Measurements from ENCODE around the gene ELAVL1. TPM values are rescaled to one million over a fixed set of nuclear protein-coding genes. Genes with fewer than 3 reads are reported as not detected.

Gene ELAVL1
- total and polyA plus RNA-seq, 2 of the 13 experiments (the other 11 are each of a cell fraction or from before 2014, with no cell fraction given), result 27.9 to 38.4 TPM

DNA sequence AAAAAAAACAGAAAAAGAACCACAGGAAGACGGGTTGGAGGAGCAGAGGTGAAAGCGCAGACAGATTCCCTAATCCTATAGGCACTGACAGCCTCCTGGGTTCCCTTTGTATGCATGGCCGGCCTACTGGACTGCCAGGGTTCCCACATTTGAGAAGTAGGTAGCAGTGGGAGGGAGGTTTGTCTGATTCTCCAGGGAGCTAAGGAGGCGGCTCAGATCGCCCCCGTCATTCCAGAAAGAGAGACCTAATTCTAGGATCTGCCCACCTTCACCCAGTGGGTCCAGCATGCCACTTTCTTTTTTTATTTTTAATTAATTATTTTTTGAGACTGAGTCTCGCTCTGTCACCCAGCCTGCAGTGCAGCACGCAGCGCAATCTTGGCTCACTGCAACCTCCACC lies 37.5 kb upstream of the ELAVL1 start:
- 59% methylated on average over 9 of the region's 9 CpGs for WGBS (ENCODE audit: low lambda C conversion rate)
- no peak overlapping the region for H2AFZ ChIP-seq (ENCODE audit: low read length)
- H3K9ac ChIP-seq (ENCODE audit: insufficient read depth, low read depth, low read length), result no peak overlapping the region
- no peak overlapping the region for H3K4me2 ChIP-seq (ENCODE audit: low read depth, low read length)
- FAIRE-seq, result no peak
- no peak overlapping the region for H3K4me3 ChIP-seq (replicated peaks in 1 of 3; ENCODE audit: insufficient read depth in 1 of 3, low read depth in 2 of 3, low read length in 3 of 3)
- DNase-seq (ENCODE audit: low spot score), result no peak
- 0 out of 2 replicates have a peak, but pooled peaks cover 9% of the 10 kb centered on the region for H3K4me1 ChIP-seq (ENCODE audit: insufficient read depth, low read length)
- no peak overlapping the region for H3K27ac ChIP-seq (ENCODE audit: extremely low read length, insufficient read depth, low read length)
- ChIA-PET POLR2A (no interaction called here), CTCF (ENCODE audit: low intra/inter-chr PET ratio, low total read pairs) (no interaction called here)
- H3K36me3 ChIP-seq (replicated peaks in 1 of 2; ENCODE audit: control insufficient read depth in 1 of 2, insufficient read depth in 2 of 2, low read length in 2 of 2), result no peaks in the 10 kb centered on the region
- TF ChIP-seq ZNF570 (CRISPR knock-in tag; IDR thresholded peaks at IDR 0.05; ENCODE audit: borderline replicate concordance) (no peak), ZNF607 (CRISPR knock-in tag; IDR thresholded peaks at IDR 0.05; ENCODE audit: borderline replicate concordance) (no peak), ZNF660 (CRISPR knock-in tag; IDR thresholded peaks at IDR 0.05; ENCODE audit: borderline replicate concordance, low read depth) (no peak), ATM (IDR thresholded peaks at IDR 0.05; ENCODE audit: borderline replicate concordance) (no peak), ZNF414 (CRISPR knock-in tag; IDR thresholded peaks at IDR 0.05) (no peak), NFYC (CRISPR knock-in tag; IDR thresholded peaks at IDR 0.05) (no peak), RFX3 (CRISPR knock-in tag; IDR thresholded peaks at IDR 0.05) (no peak), TARDBP (CRISPR knock-in tag; IDR thresholded peaks at IDR 0.05) (no peak), ATAD3A (CRISPR knock-in tag; IDR thresholded peaks at IDR 0.05) (no peak), POLR2AphosphoS2 (IDR thresholded peaks at IDR 0.05; ENCODE audit: low read depth, low read length) (no peak), ZNF530 (CRISPR knock-in tag; IDR thresholded peaks at IDR 0.05; ENCODE audit: low read depth) (no peak)
- TF ChIP-seq, protein P1, sequence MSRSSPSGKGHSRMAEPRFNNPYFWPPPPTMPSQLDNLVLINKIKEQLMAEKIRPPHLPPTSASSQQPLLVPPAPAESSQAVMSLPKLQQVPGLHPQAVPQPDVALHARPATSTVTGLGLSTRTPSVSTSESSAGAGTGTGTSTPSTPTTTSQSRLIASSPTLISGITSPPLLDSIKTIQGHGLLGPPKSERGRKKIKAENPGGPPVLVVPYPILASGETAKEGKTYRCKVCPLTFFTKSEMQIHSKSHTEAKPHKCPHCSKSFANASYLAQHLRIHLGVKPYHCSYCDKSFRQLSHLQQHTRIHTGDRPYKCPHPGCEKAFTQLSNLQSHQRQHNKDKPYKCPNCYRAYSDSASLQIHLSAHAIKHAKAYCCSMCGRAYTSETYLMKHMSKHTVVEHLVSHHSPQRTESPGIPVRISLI (CRISPR knock-in tag; IDR thresholded peaks at IDR 0.05; ENCODE audit: borderline replicate concordance), result no peak
- H3K9me3 ChIP-seq (ENCODE audit: low read length), result no peaks in the 10 kb centered on the region
- ATAC-seq, result no peak
- intact Hi-C loops (cut with micrococcal nuclease; ENCODE audit: unreplicated experiment), result no loop called here
- in situ Hi-C loops (cut with HindIII; ENCODE audit: extremely low pct_ligation_motif_present, low pct_unique_long_range_greater_than_20kb), result no loop called here
- no peaks in the 10 kb centered on the region; a peak in 1 of 5 replicates for H3K27me3 ChIP-seq (ENCODE audit: control insufficient read depth in 1 of 2, insufficient read depth in 2 of 2, low read length in 2 of 2)
- BruUV-seq (replicated peaks), result no TSS peak
- H3K79me2 ChIP-seq (ENCODE audit: insufficient read depth, low read length), result no peaks in the 10 kb centered on the region
- no peaks in the 10 kb centered on the region for H4K20me1 ChIP-seq (ENCODE audit: insufficient read depth, low read length)
